H1 (cell line): ENCODE results near the gene MAPT. TPM values are rescaled to one million over a fixed set of nuclear protein-coding genes. Genes with fewer than 3 reads are reported as not detected.

Experiments
- CHD7 ChIP-seq: fragments of 300-600 bp; sonication (generic); IDR thresholded peaks from 2 replicates; pipeline ENCODE4 v1.7.1; 2012; ENCODE audit warnings: low read length, moderate library complexity, mild to moderate bottlenecking, inconsistent platforms; ENCODE audit not compliant: insufficient replicate concordance
- polyA plus RNA-seq, 7 experiments: library from polyadenylated mRNA; depleted of rRNA in 3 of 7; stranded (reverse) in 5 of 7; unstranded in 2 of 7; fragments of >200 nt in 5 of 7; fragments of 200-250 nt in 2 of 7; gene quantifications; 1 replicate in 5 of 7; 2 replicates in 1 of 7; 4 replicates in 1 of 7; pipeline versions ENCODE4 v1.2.1 to v1.2.3, GENCODE V29; 2011 to 2013; ENCODE audit warnings: missing spikeins in 2 of 7, mixed read lengths in 2 of 7
- total RNA-seq: library from RNA; stranded (reverse); fragmentation: NEBNext Ultra II Directional; extraction: Animal tissue kit (Norgen Biotek cat#: 25700); gene quantifications from 2 replicates; pipeline ENCODE4 v1.2.1, GENCODE V29; 2021

MAPT gene
- total and polyA plus RNA-seq, 2 of the 8 experiments (the other 6 are each of a cell fraction or from before 2014, with no cell fraction given), result 0.54 to 1.7 TPM

DNA sequence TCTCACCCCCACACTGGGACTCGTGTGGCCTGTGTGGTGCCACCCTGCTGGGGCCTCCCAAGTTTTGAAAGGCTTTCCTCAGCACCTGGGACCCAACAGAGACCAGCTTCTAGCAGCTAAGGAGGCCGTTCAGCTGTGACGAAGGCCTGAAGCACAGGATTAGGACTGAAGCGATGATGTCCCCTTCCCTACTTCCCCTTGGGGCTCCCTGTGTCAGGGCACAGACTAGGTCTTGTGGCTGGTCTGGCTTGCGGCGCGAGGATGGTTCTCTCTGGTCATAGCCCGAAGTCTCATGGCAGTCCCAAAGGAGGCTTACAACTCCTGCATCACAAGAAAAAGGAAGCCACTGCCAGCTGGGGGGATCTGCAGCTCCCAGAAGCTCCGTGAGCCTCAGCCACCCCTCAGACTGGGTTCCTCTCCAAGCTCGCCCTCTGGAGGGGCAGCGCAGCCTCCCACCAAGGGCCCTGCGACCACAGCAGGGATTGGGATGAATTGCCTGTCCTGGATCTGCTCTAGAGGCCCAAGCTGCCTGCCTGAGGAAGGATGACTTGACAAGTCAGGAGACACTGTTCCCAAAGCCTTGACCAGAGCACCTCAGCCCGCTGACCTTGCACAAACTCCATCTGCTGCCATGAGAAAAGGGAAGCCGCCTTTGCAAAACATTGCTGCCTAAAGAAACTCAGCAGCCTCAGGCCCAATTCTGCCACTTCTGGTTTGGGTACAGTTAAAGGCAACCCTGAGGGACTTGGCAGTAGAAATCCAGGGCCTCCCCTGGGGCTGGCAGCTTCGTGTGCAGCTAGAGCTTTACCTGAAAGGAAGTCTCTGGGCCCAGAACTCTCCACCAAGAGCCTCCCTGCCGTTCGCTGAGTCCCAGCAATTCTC, 132.1 kb downstream of the MAPT start (continued):
- no peak for TF ChIP-seq CHD7
